ENCODE data around the gene POTEE.
"Not testable (repeated sequence)": the region's sequence is repeated elsewhere in the genome, so short reads cannot be mapped to it uniquely, and the experiment has no call there.

GRCh38 chr2:131178721-131179418, 30.5 kb upstream of the POTEE start:
- not testable (repeated sequence) for TF ChIP-seq CTCF (IDR thresholded peaks at IDR 0.05); ZNF512 (CRISPR knock-in tag; IDR thresholded peaks at IDR 0.05; ENCODE audit: borderline replicate concordance); GTF2I (CRISPR knock-in tag; conservative IDR thresholded peaks at IDR 0.05); USF2 (CRISPR knock-in tag; IDR thresholded peaks at IDR 0.05); FOXP4 (CRISPR knock-in tag; IDR thresholded peaks at IDR 0.05); EMX1 (CRISPR knock-in tag; IDR thresholded peaks at IDR 0.05); ATF1 (CRISPR knock-in tag; IDR thresholded peaks at IDR 0.05); NR1H2 (CRISPR knock-in tag; IDR thresholded peaks at IDR 0.05)

Data from WTC11 (cell line).